ENCODE data around the gene MSX1.

Gene MSX1

DNA sequence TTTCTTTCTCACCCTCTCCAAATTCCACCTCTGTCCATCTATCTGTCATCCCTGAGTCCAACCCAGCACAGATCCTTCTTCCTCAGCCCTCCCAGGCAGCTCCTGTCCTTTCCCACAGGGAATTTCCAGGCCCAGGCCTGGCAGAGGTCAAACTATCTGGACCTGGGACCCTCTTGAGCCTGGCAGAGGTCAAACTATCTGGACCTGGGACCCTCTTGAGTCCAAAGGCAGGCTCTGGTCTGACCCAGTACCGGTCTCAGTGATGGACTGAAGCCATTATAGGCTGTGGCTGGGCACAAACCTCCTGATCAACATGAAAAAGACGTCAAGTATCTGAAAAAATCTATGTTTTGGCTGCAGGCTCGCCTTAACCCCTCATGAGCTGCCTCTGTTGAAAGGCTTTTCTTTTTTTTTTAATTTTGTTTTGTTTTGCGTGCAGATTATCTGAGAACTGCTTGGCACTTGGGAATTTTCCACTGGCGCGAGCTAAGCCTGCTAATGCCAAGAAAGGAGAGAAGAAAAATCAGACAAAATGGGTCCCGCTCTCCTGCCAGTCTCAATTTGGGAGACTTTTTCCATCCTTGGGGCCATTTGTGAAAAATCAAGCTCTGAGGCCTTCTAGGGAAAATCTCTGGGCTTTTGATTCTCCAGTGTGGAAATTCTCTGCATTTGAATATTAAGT, 31.2 kb downstream of the MSX1 start:
- TF ChIP-seq, protein P1, sequence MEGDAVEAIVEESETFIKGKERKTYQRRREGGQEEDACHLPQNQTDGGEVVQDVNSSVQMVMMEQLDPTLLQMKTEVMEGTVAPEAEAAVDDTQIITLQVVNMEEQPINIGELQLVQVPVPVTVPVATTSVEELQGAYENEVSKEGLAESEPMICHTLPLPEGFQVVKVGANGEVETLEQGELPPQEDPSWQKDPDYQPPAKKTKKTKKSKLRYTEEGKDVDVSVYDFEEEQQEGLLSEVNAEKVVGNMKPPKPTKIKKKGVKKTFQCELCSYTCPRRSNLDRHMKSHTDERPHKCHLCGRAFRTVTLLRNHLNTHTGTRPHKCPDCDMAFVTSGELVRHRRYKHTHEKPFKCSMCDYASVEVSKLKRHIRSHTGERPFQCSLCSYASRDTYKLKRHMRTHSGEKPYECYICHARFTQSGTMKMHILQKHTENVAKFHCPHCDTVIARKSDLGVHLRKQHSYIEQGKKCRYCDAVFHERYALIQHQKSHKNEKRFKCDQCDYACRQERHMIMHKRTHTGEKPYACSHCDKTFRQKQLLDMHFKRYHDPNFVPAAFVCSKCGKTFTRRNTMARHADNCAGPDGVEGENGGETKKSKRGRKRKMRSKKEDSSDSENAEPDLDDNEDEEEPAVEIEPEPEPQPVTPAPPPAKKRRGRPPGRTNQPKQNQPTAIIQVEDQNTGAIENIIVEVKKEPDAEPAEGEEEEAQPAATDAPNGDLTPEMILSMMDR (IDR thresholded peaks at IDR 0.05), result no peak
- DNase-seq, result no peak
- H3K27ac Mint-ChIP-seq, result no peak overlapping the region
- H3K9me3 Mint-ChIP-seq, result no peaks in the 10 kb centered on the region
- no peak overlapping the region for H3K4me3 Mint-ChIP-seq
- H3K4me1 Mint-ChIP-seq, result no peaks in the 10 kb centered on the region
- no peaks in the 10 kb centered on the region for H3K36me3 Mint-ChIP-seq (ENCODE audit: low read depth)
- H3K27me3 Mint-ChIP-seq (ENCODE audit: low read depth, poor library complexity), result peaks cover 29% of the 10 kb centered on the region

DNA sequence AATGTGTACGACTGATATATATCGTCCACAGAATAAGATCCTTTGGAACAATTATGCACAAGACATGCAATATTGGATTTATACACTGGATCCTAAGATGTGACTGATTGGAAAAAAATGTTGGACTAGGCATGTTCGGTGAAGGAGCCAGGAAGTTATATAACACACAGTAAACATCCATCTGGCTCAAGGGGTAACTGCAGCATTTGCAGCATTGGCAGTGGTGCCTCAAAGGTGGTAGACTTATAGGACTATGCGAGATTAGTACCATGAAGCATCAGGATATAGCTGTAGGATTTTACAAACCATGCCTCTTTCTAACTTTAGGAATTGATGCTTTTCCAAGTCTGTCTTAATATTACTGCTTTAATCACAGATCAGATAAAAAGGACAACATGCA, 34.3 kb downstream of the MSX1 start:
- TF ChIP-seq, protein P1 (IDR thresholded peaks at IDR 0.05), result no peak
- no peak for DNase-seq
- no peaks in the 10 kb centered on the region for H3K9me3 Mint-ChIP-seq
- peaks cover 15% of the 10 kb centered on the region for H3K27me3 Mint-ChIP-seq (ENCODE audit: low read depth, poor library complexity)
- H3K4me1 Mint-ChIP-seq, result peaks cover 6% of the 10 kb centered on the region
- no peaks in the 10 kb centered on the region for H3K36me3 Mint-ChIP-seq (ENCODE audit: low read depth)
- no peak overlapping the region for H3K27ac Mint-ChIP-seq
- H3K4me3 Mint-ChIP-seq, result no peak overlapping the region

GRCh38 chr4:4899202-4899925, 39.9 kb downstream of the MSX1 start:
- Mint-ChIP-seq H3K36me3 (ENCODE audit: low read depth) (no peaks in the 10 kb centered on the region), H3K4me3 (no peak overlapping the region), H3K4me1 (peaks cover 6% of the 10 kb centered on the region), H3K27me3 (ENCODE audit: low read depth, poor library complexity) (peaks cover 33% of the 10 kb centered on the region), H3K27ac (no peak overlapping the region), H3K9me3 (peaks cover 3% of the 10 kb centered on the region)
- DNase-seq, result no peak
- TF ChIP-seq, protein P1 (IDR thresholded peaks at IDR 0.05), result no peak

GRCh38 chr4:4901877-4902276, 42.4 kb downstream of the MSX1 start:
- TF ChIP-seq, protein P1 (IDR thresholded peaks at IDR 0.05), result no peak
- Mint-ChIP-seq H3K4me3 (no peak overlapping the region), H3K4me1 (peaks cover 6% of the 10 kb centered on the region), H3K27ac (no peak overlapping the region), H3K36me3 (ENCODE audit: low read depth) (no peaks in the 10 kb centered on the region), H3K9me3 (peaks cover 3% of the 10 kb centered on the region), H3K27me3 (ENCODE audit: low read depth, poor library complexity) (peaks cover 55% of the 10 kb centered on the region)
- no peak for DNase-seq

DNA sequence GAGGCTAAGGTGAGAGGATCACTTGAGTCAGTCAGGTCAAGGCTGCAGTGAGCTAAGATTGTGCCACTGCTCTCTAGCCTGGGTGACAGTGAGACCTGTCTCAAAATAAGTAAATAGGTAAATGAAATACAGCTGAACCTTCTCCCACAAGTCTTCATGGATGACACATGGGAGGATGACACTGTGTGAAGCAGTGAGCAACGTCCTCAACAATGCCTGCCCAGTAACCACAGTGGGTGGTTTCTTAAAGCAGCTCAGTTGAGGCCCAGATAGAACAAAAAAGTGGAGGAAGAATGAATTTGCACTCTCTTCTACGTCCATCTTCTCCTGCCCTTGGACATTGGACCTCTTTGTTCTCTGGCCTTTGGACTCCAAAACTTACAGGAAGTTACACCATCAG, 52.7 kb downstream of the MSX1 start:
- Mint-ChIP-seq H3K36me3 (ENCODE audit: low read depth) (no peaks in the 10 kb centered on the region), H3K27ac (no peak overlapping the region), H3K9me3 (peaks cover 4% of the 10 kb centered on the region), H3K27me3 (ENCODE audit: low read depth, poor library complexity) (peaks cover 56% of the 10 kb centered on the region), H3K4me3 (no peak overlapping the region), H3K4me1 (no peaks in the 10 kb centered on the region)
- DNase-seq, result no peak
- TF ChIP-seq, protein P1 (IDR thresholded peaks at IDR 0.05), result no peak

All from nephron progenitor cell (in vitro differentiated cells).